ENCODE results near the gene P3H2.

GRCh38 chr3:190003068-190003467, 117.6 kb downstream of the P3H2 start:
- TF ChIP-seq ZNF277 (CRISPR knock-in tag; IDR thresholded peaks at IDR 0.05; ENCODE audit: borderline replicate concordance) (no peak), POLR2AphosphoS5 (IDR thresholded peaks at IDR 0.05; ENCODE audit: control insufficient read depth, insufficient read depth, low read depth, low read length) (no peak), CLOCK (CRISPR knock-in tag; IDR thresholded peaks at IDR 0.05; ENCODE audit: borderline replicate concordance) (no peak), KDM4B (IDR thresholded peaks at IDR 0.05; ENCODE audit: borderline replicate concordance in 2 of 2, low read depth in 1 of 2) (no peak)
